GM10847 (cell line): ENCODE data around the gene FSTL4.

Experiments
- POLR2A ChIP-seq: IDR thresholded peaks from 2 replicates; pipeline ENCODE4 v1.6.1; 2011; ENCODE audit not compliant: insufficient read length; ENCODE audit errors: extremely low read depth

FSTL4 gene

GRCh38 chr5:133393776-133394476, 218.4 kb downstream of the FSTL4 start:
- no peak for TF ChIP-seq POLR2A

- no peak for TF ChIP-seq POLR2A
Measured at GRCh38 chr5:133392448-133392847, 219.9 kb downstream of the FSTL4 start.

- TF ChIP-seq POLR2A = no peak
Measured at GRCh38 chr5:133391354-133392136, 220.8 kb downstream of the FSTL4 start.

GRCh38 chr5:133390416-133391353, 221.7 kb downstream of the FSTL4 start:
- no peak for TF ChIP-seq POLR2A

GRCh38 chr5:133389066-133389590, 223.2 kb downstream of the FSTL4 start:
- no peak for TF ChIP-seq POLR2A

- TF ChIP-seq POLR2A = no peak
Measured at GRCh38 chr5:133387621-133388020, 224.7 kb downstream of the FSTL4 start.

- no peak for TF ChIP-seq POLR2A
Measured at GRCh38 chr5:133387091-133387490, 225.2 kb downstream of the FSTL4 start.

- TF ChIP-seq POLR2A = no peak
Measured at GRCh38 chr5:133386662-133387061, 225.7 kb downstream of the FSTL4 start.

- no peak for TF ChIP-seq POLR2A
Measured at GRCh38 chr5:133385346-133385745, 227.0 kb downstream of the FSTL4 start.

- no peak for TF ChIP-seq POLR2A
Measured at GRCh38 chr5:133384903-133385302, 227.4 kb downstream of the FSTL4 start.

GRCh38 chr5:133384120-133384855, 228.1 kb downstream of the FSTL4 start:
- no peak for TF ChIP-seq POLR2A

GRCh38 chr5:133383580-133383939, 228.8 kb downstream of the FSTL4 start:
- no peak for TF ChIP-seq POLR2A

- no peak for TF ChIP-seq POLR2A
Measured at GRCh38 chr5:133382661-133383579, 229.4 kb downstream of the FSTL4 start.
